GM21825 (cell line): ENCODE data around the gene BACH1.

Experiments
- ATAC-seq: cut with Tn5 transposase; IDR thresholded peaks from one replicate; pipeline ENCODE4 v1.9.1; 2021; ENCODE audit warnings: mild to moderate bottlenecking, moderate library complexity; ENCODE audit not compliant: unreplicated experiment

BACH1 gene

DNA sequence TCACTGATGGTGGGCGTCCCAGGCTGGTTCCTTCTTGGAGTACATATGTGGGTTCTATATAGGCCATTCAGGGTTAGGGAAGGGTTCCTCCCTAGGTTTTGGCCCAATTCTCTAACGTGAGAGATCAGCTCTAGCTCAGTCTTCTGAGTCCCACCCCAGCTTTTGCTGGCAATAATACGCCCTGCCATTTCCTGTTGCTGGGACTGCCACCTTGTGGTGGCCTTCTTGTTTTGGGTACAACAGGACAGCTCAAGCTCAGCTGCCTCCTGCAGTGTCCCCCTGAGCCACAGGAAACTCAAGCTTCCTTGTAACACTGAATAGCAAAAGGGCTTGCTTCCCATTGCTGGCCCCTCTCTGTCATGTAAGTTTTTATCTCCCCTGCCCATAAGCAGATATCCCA, 77.8 kb downstream of the BACH1 start:
- peak; percentile 76 for ATAC-seq

- ATAC-seq, result no peak
Observed at GRCh38 chr21:29377266-29377665, 78.5 kb downstream of the BACH1 start.

DNA sequence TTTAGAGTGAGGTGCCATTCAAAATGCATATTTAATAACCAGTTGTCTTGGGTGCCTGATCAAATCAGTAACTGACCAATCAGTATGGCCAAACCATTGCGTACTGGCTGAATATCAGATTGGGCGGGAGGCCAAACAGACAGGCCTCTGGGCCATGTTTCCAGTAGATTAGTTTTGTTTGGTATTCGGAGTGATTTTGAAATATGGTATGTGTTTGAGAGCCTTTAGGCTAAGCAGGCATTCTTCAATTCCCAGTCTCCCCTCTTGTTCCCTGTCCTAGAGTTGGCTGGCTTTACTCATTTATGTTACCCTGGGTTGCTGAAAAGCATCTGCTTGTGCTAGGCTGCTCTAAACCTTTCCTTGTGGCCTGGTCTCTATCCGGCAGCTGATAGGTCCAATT, 80.1 kb downstream of the BACH1 start:
- ATAC-seq, result no peak

- no peak for ATAC-seq
Observed at GRCh38 chr21:29379517-29380054, 80.9 kb downstream of the BACH1 start.

GRCh38 chr21:29382030-29382654, 83.4 kb downstream of the BACH1 start:
- ATAC-seq, result no peak

DNA sequence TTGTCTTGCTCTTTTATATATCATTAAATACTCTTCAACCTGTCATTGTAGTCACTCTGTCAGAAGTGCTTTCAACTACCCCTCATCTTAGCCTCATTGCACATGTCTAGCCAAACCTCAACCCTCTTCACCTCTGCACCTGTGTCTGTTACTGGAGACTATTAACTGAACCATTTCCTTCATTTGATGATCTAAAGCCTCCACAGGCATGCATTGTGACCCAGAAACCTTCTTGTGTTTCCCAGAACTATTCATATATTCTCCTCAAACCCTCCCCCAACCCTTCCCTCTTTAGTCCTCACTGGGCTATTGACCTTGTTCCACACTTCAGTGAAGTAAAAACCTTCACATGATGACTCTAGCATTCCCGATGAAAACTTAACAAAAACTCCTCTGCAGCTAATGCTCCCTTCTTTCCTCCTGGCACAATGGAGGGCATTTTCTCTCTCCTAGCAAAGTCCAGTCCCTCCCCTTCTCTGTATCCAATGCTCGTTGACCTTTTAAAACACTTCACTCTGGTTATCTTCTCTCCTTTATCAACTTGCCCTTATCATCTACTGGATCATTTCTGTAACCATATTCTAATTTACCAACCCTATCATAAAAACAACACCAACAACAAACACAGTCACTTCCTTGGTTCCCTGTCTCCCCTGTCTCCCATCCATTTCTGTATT, 86.1 kb downstream of the BACH1 start:
- no peak for ATAC-seq

DNA sequence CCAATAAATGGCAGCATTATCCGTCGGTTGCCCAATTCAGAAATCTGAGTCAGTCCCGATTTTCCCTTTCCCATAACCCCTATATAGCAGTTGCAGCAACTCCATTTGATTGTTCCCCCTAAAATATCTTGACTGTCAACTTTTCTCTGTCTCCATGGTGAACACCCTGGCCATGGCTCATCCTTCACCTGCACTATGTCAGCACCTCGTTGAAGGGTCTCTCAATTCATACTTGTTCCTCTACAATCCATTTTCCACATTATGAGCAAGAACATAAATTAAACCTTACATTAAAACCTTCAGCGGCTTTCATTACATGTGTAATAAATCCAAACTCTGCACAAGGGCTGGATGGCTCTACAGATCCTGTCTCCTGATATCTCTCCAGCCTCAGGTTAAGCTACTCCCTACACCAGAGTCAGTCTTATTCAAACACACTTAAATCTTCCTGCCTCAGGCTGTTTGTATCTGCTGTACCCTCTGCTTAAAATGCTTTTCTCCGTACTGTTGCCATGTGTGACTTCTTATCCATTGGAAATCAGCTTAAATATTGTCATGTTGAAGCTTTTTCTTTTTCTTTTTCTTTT, 87.3 kb downstream of the BACH1 start:
- no peak for ATAC-seq

DNA sequence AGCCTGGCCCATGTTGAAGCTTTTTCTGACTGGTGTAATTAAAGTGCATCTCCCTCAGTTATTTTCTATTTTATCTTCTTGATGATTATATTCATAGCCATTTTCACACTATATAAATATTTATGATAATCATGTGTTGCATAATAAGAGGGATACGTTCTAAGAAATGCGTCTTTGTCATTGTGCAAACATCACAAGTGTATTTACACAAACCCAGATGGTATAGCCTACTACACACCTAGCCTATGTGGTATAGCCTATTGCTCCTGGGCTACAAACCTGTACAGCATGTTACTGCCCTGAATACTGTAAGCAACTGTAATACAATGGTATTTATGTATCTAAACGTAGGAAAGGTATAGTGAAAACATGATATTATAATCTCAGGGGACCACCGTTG, 88.1 kb downstream of the BACH1 start:
- ATAC-seq, result no peak

DNA sequence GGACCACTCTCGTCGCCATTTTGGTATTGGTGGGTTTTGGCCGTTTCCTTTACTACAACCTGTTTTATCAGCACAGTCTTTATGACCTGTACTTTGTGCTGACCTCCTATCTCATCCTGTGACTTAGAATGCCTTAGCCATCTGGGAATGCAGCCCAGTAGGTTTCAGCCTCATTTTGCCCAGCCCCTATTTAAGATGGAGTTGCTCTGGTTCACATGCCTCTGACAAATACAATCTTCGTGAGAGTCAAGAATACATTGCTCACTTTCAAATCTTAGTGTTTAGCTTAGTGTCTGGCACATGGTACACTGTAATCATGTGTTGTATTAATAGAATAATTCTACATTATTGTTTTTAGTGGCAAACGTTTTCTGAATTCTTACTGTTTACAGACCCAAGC, 88.9 kb downstream of the BACH1 start:
- no peak for ATAC-seq

- ATAC-seq, result no peak
Observed at GRCh38 chr21:29389136-29389535, 90.4 kb downstream of the BACH1 start.

DNA sequence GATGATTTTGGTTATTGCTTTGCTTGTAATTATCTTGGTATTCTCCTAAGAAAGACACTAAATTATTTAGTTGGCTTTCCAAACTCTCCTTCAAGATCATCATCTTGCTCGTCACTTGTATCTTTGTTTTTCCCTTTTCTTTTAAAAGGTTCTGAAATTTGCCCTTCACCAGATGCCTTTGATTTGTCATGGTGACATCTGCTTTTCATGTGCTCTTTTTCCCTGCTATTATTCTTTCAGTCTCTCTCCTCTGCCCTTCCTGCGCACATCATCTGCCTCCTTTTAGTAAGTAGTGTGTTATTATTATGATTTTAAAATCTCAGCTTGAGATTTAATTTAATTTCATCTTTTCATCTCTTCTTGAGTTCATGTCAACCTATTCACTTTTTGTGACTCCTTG, 92.1 kb downstream of the BACH1 start:
- ATAC-seq, result no peak

GRCh38 chr21:29394051-29394450, 95.3 kb downstream of the BACH1 start:
- no peak for ATAC-seq
